ENCODE measurements around the gene PIP5K1A. TPM values are rescaled to one million over a fixed set of nuclear protein-coding genes. Genes with fewer than 3 reads are reported as not detected.
A peak's percentile ranks its signal among the peaks of the same experiment; 100 is the strongest.
"Not testable (repeated sequence)": the region's sequence is repeated elsewhere in the genome, so short reads cannot be mapped to it uniquely, and the experiment has no call there.

Gene PIP5K1A
- total and polyA plus RNA-seq, 4 donors = 4.0 to 32.0 (median 13.6) TPM

DNA sequence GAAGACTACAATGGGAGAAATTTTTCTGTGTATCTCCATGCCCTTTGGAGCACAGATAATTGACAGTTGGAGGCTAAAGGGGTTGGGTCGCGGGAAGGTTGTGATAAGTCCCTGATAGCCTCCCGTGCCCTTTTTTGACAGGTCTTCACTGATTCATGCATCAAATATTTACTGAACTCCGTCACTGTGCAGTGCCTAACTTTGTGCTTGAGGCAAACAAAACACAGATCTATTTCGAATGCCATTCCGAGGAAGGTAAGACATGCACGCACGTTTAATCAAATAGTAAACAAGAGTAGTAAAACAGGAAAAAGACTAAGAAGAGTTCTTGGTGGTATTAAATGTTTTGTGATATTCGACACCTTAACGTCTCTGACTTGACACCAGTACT, 494 bp upstream of the PIP5K1A start:
- DNase-seq (ENCODE audit: low spot score) = peak; percentile 38
- peaks cover 3 to 24% (median 12%) of the 10 kb centered on the region in 4 donors for H3K4me1 ChIP-seq (ENCODE audit: control insufficient read depth in 4 of 4, insufficient read depth in 4 of 4, low read length in 3 of 4)
- H3K27ac ChIP-seq (ENCODE audit: low read depth in 1 of 2, low read length in 2 of 2) = peak overlapping the region; percentile 61 to 90
- H3K36me3 ChIP-seq (ENCODE audit: control insufficient read depth in 4 of 4, insufficient read depth in 3 of 4, low read depth in 1 of 4, low read length in 3 of 4) = peaks cover 0 to 4% (median 2%) of the 10 kb centered on the region in 4 donors
- peak overlapping the region; percentile 51 to 96 (median 89) for H3K4me3 ChIP-seq (ENCODE audit: low read depth in 1 of 3, low read length in 3 of 3)
- WGBS = 4% methylated on average over 10 of the region's 10 CpGs
- peak overlapping the region; percentile 36 to 84 for H3K9ac ChIP-seq (ENCODE audit: low read depth in 1 of 2, low read length in 2 of 2)
- no peak for TF ChIP-seq ZBTB33 (IDR thresholded peaks at IDR 0.05)
- peak; percentile 24 for TF ChIP-seq FOXA2 (IDR thresholded peaks at IDR 0.05)
- TF ChIP-seq JUND (IDR thresholded peaks at IDR 0.05) = peak in 1 of 2 donors; percentile 16
- TF ChIP-seq RAD21 (IDR thresholded peaks at IDR 0.05) = no peak
- no peaks in the 10 kb centered on the region for H3K27me3 ChIP-seq (ENCODE audit: control insufficient read depth in 4 of 4, insufficient read depth in 4 of 4, low read length in 3 of 4)
- no peaks in the 10 kb centered on the region for H3K9me3 ChIP-seq (ENCODE audit: control insufficient read depth in 4 of 4, low read length in 3 of 4)

GRCh38 chr1:151199873-151200581, 1.7 kb downstream of the PIP5K1A start:
- Histone ChIP-seq H3K9me3 (ENCODE audit: control insufficient read depth in 4 of 4, low read length in 3 of 4) (no peaks in the 10 kb centered on the region), H3K4me1 (ENCODE audit: control insufficient read depth in 4 of 4, insufficient read depth in 4 of 4, low read length in 3 of 4) (peaks cover 4 to 24% (median 12%) of the 10 kb centered on the region in 4 donors), H3K27ac (ENCODE audit: low read depth in 1 of 2, low read length in 2 of 2) (peak overlapping the region in 1 of 2 donors; percentile 90), H3K36me3 (ENCODE audit: control insufficient read depth in 4 of 4, insufficient read depth in 3 of 4, low read depth in 1 of 4, low read length in 3 of 4) (peaks cover 0 to 9% (median 4%) of the 10 kb centered on the region in 4 donors), H3K27me3 (ENCODE audit: control insufficient read depth in 4 of 4, insufficient read depth in 4 of 4, low read length in 3 of 4) (no peaks in the 10 kb centered on the region), H3K4me3 (ENCODE audit: low read depth in 1 of 3, low read length in 3 of 3) (peak overlapping the region; percentile 54 to 100 (median 89)), H3K9ac (ENCODE audit: low read depth in 1 of 2, low read length in 2 of 2) (peak overlapping the region; percentile 61 to 84)
- WGBS = 57% methylated on average over 11 of the region's 11 CpGs
- no peak for DNase-seq (ENCODE audit: low spot score)
- peak in 1 of 2 donors; percentile 36 for TF ChIP-seq RXRA (IDR thresholded peaks at IDR 0.05)
- TF ChIP-seq FOXA2 (IDR thresholded peaks at IDR 0.05) = no peak
- TF ChIP-seq SP1 (IDR thresholded peaks at IDR 0.05) = no peak
- TF ChIP-seq EGR1 (IDR thresholded peaks at IDR 0.05; ENCODE audit: low read depth in 2 of 2) = no peak
- peak; percentile 92 for TF ChIP-seq REST (IDR thresholded peaks at IDR 0.05)
- no peak for TF ChIP-seq RAD21 (IDR thresholded peaks at IDR 0.05)
- no peak for TF ChIP-seq HNF4A (conservative IDR thresholded peaks at IDR 0.05)
- TF ChIP-seq TAF1 (conservative IDR thresholded peaks at IDR 0.05) = no peak
- no peak for TF ChIP-seq ZBTB33 (IDR thresholded peaks at IDR 0.05)
- no peak for TF ChIP-seq ATF3 (IDR thresholded peaks at IDR 0.05)
- TF ChIP-seq HNF4G (IDR thresholded peaks at IDR 0.05) = no peak
- no peak for TF ChIP-seq FOXA1 (IDR thresholded peaks at IDR 0.05)
- TF ChIP-seq JUND (IDR thresholded peaks at IDR 0.05) = no peak

- peaks cover 7 to 17% (median 15%) of the 10 kb centered on the region in 4 donors for H3K36me3 ChIP-seq (ENCODE audit: control insufficient read depth in 4 of 4, insufficient read depth in 3 of 4, low read depth in 1 of 4, low read length in 3 of 4)
- H3K9ac ChIP-seq (ENCODE audit: low read depth in 1 of 2, low read length in 2 of 2); H3K9me3 ChIP-seq (ENCODE audit: control insufficient read depth in 4 of 4, low read length in 3 of 4); DNase-seq (ENCODE audit: low spot score); H3K4me3 ChIP-seq (ENCODE audit: low read depth in 1 of 3, low read length in 3 of 3); H3K27ac ChIP-seq (ENCODE audit: low read depth in 1 of 2, low read length in 2 of 2); H3K4me1 ChIP-seq (ENCODE audit: control insufficient read depth in 4 of 4, insufficient read depth in 4 of 4, low read length in 3 of 4); H3K27me3 ChIP-seq (ENCODE audit: control insufficient read depth in 4 of 4, insufficient read depth in 4 of 4, low read length in 3 of 4): not testable (repeated sequence)
- WGBS = 96% methylated on average over 12 of the region's 12 CpGs
Measured at GRCh38 chr1:151205381-151205965, 7.1 kb downstream of the PIP5K1A start.

Measured in liver (tissue), 9 donors.